NT2/D1 (cell line): Measurements from ENCODE around the gene HMGA1.

Source experiments
- DNase-seq: peaks from one replicate; pipeline ENCODE4 v3.0.0-alpha.2; 2011; ENCODE audit warnings: low read depth, low spot score
- H3K27me3 ChIP-seq: 2 replicates; pipeline ENCODE4 v1.6.0; 2011; ENCODE audit warnings: mild to moderate bottlenecking; ENCODE audit not compliant: insufficient read length, insufficient read depth
- H3K36me3 ChIP-seq: 2 replicates; pipeline ENCODE4 v1.6.1; 2011; ENCODE audit warnings: mild to moderate bottlenecking, low read length, mixed read lengths; ENCODE audit not compliant: insufficient read depth, insufficient read length
- H3K4me1 ChIP-seq: 2 replicates; pipeline ENCODE4 v1.5.1; 2011; ENCODE audit not compliant: insufficient read depth, insufficient read length
- H3K4me3 ChIP-seq: 2 replicates; pipeline ENCODE4 v1.5.1; 2011; ENCODE audit warnings: low read depth; ENCODE audit not compliant: insufficient read length
- H3K9ac ChIP-seq: 2 replicates; pipeline ENCODE4 v1.6.0; 2011; ENCODE audit warnings: low read depth; ENCODE audit not compliant: insufficient read length
- H3K9me3 ChIP-seq: 2 replicates; pipeline ENCODE4 v1.5.1; 2011; ENCODE audit warnings: mild to moderate bottlenecking, low read length; ENCODE audit not compliant: insufficient read depth
- SUZ12 ChIP-seq: IDR thresholded peaks from 2 replicates; pipeline ENCODE4 v1.6.1; 2011; ENCODE audit not compliant: insufficient read length, insufficient read depth; ENCODE audit errors: extremely low read depth
- YY1 ChIP-seq: IDR thresholded peaks from 2 replicates; pipeline ENCODE4 v1.6.1; 2011; ENCODE audit not compliant: insufficient read length, insufficient read depth
- ZNF274 ChIP-seq: IDR thresholded peaks from 2 replicates; pipeline ENCODE4 v1.6.1; 2011; ENCODE audit warnings: mild to moderate bottlenecking, low read depth, low read length

The HMGA1 gene

GRCh38 chr6:34276191-34276590 lies 39.5 kb downstream of the HMGA1 start:
- no peak overlapping the region for H3K9ac ChIP-seq
- H3K4me1 ChIP-seq, result peaks cover 2% of the 10 kb centered on the region
- no peak for TF ChIP-seq ZNF274
- no peak for TF ChIP-seq SUZ12
- no peak for TF ChIP-seq YY1
- no peaks in the 10 kb centered on the region for H3K27me3 ChIP-seq
- H3K36me3 ChIP-seq, result peaks cover 10% of the 10 kb centered on the region
- no peak overlapping the region for H3K4me3 ChIP-seq
- no peak for DNase-seq
- H3K9me3 ChIP-seq, result no peaks in the 10 kb centered on the region

- no peaks in the 10 kb centered on the region for H3K27me3 ChIP-seq
- no peaks in the 10 kb centered on the region for H3K9me3 ChIP-seq
- no peak overlapping the region for H3K9ac ChIP-seq
- DNase-seq, result no peak
- peaks cover 2% of the 10 kb centered on the region for H3K4me1 ChIP-seq
- TF ChIP-seq SUZ12 (no peak), ZNF274 (no peak), YY1 (no peak)
- no peak overlapping the region for H3K4me3 ChIP-seq
- peaks cover 10% of the 10 kb centered on the region for H3K36me3 ChIP-seq
Measured at GRCh38 chr6:34276881-34277762, 40.4 kb downstream of the HMGA1 start.

GRCh38 chr6:34277763-34278112 lies 41.1 kb downstream of the HMGA1 start:
- Histone ChIP-seq H3K36me3 (peaks cover 10% of the 10 kb centered on the region), H3K9ac (no peak overlapping the region), H3K27me3 (no peaks in the 10 kb centered on the region), H3K9me3 (no peaks in the 10 kb centered on the region), H3K4me1 (no peaks in the 10 kb centered on the region), H3K4me3 (no peak overlapping the region)
- DNase-seq, result no peak
- no peak for TF ChIP-seq ZNF274
- no peak for TF ChIP-seq SUZ12
- TF ChIP-seq YY1, result no peak

- Histone ChIP-seq H3K27me3 (no peaks in the 10 kb centered on the region), H3K4me3 (no peak overlapping the region), H3K9me3 (no peaks in the 10 kb centered on the region), H3K36me3 (peaks cover 15% of the 10 kb centered on the region), H3K9ac (no peak overlapping the region), H3K4me1 (no peaks in the 10 kb centered on the region)
- no peak for DNase-seq
- TF ChIP-seq ZNF274 (no peak), YY1 (no peak)
Measured at GRCh38 chr6:34278833-34279232, 42.2 kb downstream of the HMGA1 start.

GRCh38 chr6:34280216-34280615 lies 43.5 kb downstream of the HMGA1 start:
- Histone ChIP-seq H3K9me3 (no peaks in the 10 kb centered on the region), H3K9ac (no peak overlapping the region), H3K36me3 (peaks cover 24% of the 10 kb centered on the region), H3K4me3 (no peak overlapping the region), H3K4me1 (no peaks in the 10 kb centered on the region), H3K27me3 (no peaks in the 10 kb centered on the region)
- no peak for DNase-seq
- TF ChIP-seq SUZ12 (no peak), YY1 (no peak), ZNF274 (no peak)

DNA sequence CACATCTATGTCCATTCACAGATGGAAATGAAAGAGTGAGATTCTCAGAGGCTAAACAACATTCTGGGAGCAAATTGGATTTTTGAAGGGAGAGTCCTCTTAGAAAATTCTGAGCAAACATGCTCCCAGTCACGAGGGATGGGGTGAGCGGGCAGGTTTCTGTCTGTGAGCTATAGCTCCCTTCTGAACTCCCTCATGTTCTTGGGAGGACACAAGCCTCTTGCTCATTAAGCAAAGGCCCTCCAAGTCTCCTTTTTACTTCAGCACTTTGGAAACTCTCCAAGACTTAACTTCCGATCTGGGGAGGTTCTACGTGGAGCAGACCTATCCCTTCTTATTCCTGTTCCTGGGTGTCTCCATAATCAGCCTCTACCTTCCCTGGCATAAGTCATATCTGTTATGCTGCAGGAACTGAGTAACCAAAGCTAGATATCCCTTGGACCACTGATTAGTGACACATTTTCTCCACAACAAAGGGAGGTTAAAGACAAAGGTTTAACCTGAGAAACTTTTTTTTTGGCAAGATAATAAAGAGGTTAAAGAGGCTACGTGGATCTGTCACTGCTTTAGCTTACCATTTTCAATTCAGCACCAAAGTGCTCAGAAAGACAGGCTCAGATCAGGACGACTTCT lies 45.1 kb downstream of the HMGA1 start:
- TF ChIP-seq ZNF274 (no peak), YY1 (no peak), SUZ12 (no peak)
- Histone ChIP-seq H3K4me3 (no peak overlapping the region), H3K4me1 (no peaks in the 10 kb centered on the region), H3K27me3 (no peaks in the 10 kb centered on the region), H3K36me3 (peaks cover 24% of the 10 kb centered on the region), H3K9me3 (no peaks in the 10 kb centered on the region), H3K9ac (no peak overlapping the region)
- DNase-seq, result no peak

- TF ChIP-seq YY1 (no peak), SUZ12 (no peak), ZNF274 (no peak)
- Histone ChIP-seq H3K4me3 (no peak overlapping the region), H3K9ac (no peak overlapping the region), H3K9me3 (no peaks in the 10 kb centered on the region), H3K36me3 (peaks cover 37% of the 10 kb centered on the region), H3K4me1 (no peaks in the 10 kb centered on the region), H3K27me3 (no peaks in the 10 kb centered on the region)
- DNase-seq, result no peak
Measured at GRCh38 chr6:34284563-34285447, 48.1 kb downstream of the HMGA1 start.
